Measurements from ENCODE around the gene OPN3.

GRCh38 chr1:241679404-241679803, 39.2 kb upstream of the OPN3 start:
- no peak for TF ChIP-seq CTCF (IDR thresholded peaks at IDR 0.05)
- no peak for TF ChIP-seq POLR2A (IDR thresholded peaks at IDR 0.05)

Measured in uterus (tissue), 2 donors.